WTC11 (cell line): ENCODE data around the gene TMEM204.
A peak's percentile ranks its signal among the peaks of the same experiment; 100 is the strongest.

Source experiments
- CTCF ChIP-seq: fragments of 200-600 bp; IDR thresholded peaks from 2 replicates; pipeline ENCODE4 v1.8.0; 2022; ENCODE audit warnings: antibody characterized with exemption
- ESRRA ChIP-seq: sonication (generic); formaldehyde crosslinking; IDR thresholded peaks from 2 replicates; pipeline ENCODE4 v1.8.1; 2022; ENCODE audit warnings: mild to moderate bottlenecking, missing genetic modification reagents, borderline replicate concordance
- KAT7 ChIP-seq: sonication (generic); formaldehyde crosslinking; IDR thresholded peaks from 2 replicates; pipeline ENCODE4 v1.8.1; 2023; ENCODE audit warnings: missing genetic modification reagents, mild to moderate bottlenecking, borderline replicate concordance
- MYBL2 ChIP-seq: sonication (generic); formaldehyde crosslinking; IDR thresholded peaks from 2 replicates; pipeline ENCODE4 v1.8.1; 2023; ENCODE audit warnings: mild to moderate bottlenecking, moderate library complexity, missing genetic modification reagents
- NFE2L1 ChIP-seq: sonication (generic); formaldehyde crosslinking; IDR thresholded peaks from 2 replicates; pipeline ENCODE4 v1.8.1; 2023; ENCODE audit warnings: missing genetic modification reagents
- NR3C1 ChIP-seq: sonication (generic); formaldehyde crosslinking; conservative IDR thresholded peaks from 2 replicates; pipeline ENCODE4 v1.8.1; 2023; ENCODE audit warnings: low read depth, mild to moderate bottlenecking, missing genetic modification reagents
- ZNF281 ChIP-seq: sonication (generic); formaldehyde crosslinking; IDR thresholded peaks from 2 replicates; pipeline ENCODE4 v1.8.0; 2023; ENCODE audit warnings: mild to moderate bottlenecking, missing genetic modification reagents
- ZNF671 ChIP-seq: fragments of 250-450 bp; sonication (Bioruptor Pico); IDR thresholded peaks from 2 replicates; pipeline ENCODE4 v1.8.0; 2021; ENCODE audit warnings: mild to moderate bottlenecking
- TF ChIP-seq, protein P1 (sequence below): sonication (generic); formaldehyde crosslinking; IDR thresholded peaks from 2 replicates; pipeline ENCODE4 v1.8.0; 2022; ENCODE audit warnings: mild to moderate bottlenecking, missing genetic modification reagents
- TF ChIP-seq, protein P2 (sequence below): fragments of 250-450 bp; sonication (Bioruptor Pico); IDR thresholded peaks from 2 replicates; pipeline ENCODE4 v1.8.0; 2021; ENCODE audit warnings: mild to moderate bottlenecking
- TF ChIP-seq, protein P3 (sequence below): fragments of 250-450 bp; sonication (Bioruptor Pico); IDR thresholded peaks from 2 replicates; pipeline ENCODE4 v1.9.0; 2021; ENCODE audit warnings: mild to moderate bottlenecking

- peak; percentile 30; the same call in 1 of the 2 replicates for TF ChIP-seq CTCF
- TF ChIP-seq ZNF671 (CRISPR knock-in tag), result no peak
- TF ChIP-seq MYBL2 (CRISPR knock-in tag), result no peak
- no peak for TF ChIP-seq KAT7 (CRISPR knock-in tag)
- TF ChIP-seq, protein P1, sequence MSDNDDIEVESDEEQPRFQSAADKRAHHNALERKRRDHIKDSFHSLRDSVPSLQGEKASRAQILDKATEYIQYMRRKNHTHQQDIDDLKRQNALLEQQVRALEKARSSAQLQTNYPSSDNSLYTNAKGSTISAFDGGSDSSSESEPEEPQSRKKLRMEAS (CRISPR knock-in tag), result no peak
- TF ChIP-seq NR3C1 (CRISPR knock-in tag), result no peak
- TF ChIP-seq, protein P2, sequence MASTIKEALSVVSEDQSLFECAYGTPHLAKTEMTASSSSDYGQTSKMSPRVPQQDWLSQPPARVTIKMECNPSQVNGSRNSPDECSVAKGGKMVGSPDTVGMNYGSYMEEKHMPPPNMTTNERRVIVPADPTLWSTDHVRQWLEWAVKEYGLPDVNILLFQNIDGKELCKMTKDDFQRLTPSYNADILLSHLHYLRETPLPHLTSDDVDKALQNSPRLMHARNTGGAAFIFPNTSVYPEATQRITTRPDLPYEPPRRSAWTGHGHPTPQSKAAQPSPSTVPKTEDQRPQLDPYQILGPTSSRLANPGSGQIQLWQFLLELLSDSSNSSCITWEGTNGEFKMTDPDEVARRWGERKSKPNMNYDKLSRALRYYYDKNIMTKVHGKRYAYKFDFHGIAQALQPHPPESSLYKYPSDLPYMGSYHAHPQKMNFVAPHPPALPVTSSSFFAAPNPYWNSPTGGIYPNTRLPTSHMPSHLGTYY (CRISPR knock-in tag), result no peak
- no peak for TF ChIP-seq ESRRA (CRISPR knock-in tag)
- TF ChIP-seq, protein P3, sequence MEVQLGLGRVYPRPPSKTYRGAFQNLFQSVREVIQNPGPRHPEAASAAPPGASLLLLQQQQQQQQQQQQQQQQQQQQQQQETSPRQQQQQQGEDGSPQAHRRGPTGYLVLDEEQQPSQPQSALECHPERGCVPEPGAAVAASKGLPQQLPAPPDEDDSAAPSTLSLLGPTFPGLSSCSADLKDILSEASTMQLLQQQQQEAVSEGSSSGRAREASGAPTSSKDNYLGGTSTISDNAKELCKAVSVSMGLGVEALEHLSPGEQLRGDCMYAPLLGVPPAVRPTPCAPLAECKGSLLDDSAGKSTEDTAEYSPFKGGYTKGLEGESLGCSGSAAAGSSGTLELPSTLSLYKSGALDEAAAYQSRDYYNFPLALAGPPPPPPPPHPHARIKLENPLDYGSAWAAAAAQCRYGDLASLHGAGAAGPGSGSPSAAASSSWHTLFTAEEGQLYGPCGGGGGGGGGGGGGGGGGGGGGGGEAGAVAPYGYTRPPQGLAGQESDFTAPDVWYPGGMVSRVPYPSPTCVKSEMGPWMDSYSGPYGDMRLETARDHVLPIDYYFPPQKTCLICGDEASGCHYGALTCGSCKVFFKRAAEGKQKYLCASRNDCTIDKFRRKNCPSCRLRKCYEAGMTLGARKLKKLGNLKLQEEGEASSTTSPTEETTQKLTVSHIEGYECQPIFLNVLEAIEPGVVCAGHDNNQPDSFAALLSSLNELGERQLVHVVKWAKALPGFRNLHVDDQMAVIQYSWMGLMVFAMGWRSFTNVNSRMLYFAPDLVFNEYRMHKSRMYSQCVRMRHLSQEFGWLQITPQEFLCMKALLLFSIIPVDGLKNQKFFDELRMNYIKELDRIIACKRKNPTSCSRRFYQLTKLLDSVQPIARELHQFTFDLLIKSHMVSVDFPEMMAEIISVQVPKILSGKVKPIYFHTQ (CRISPR knock-in tag), result no peak
- no peak for TF ChIP-seq ZNF281 (CRISPR knock-in tag)
- no peak for TF ChIP-seq NFE2L1 (CRISPR knock-in tag)
Observed at GRCh38 chr16:1538804-1539520, 5.5 kb downstream of the TMEM204 start.
